ENCODE data around the gene NLRP3.
"Not testable (repeated sequence)": the region's sequence is repeated elsewhere in the genome, so short reads cannot be mapped to it uniquely, and the experiment has no call there.

Gene NLRP3

GRCh38 chr1:247390996-247391395 lies 25.0 kb upstream of the NLRP3 start:
- DNase-seq (ENCODE audit: low spot score) = no peak

- no peak for DNase-seq (ENCODE audit: low spot score)
These were observed 23.9 kb upstream of the NLRP3 start for GRCh38 chr1:247392088-247392487.

GRCh38 chr1:247395075-247395474 lies 20.9 kb upstream of the NLRP3 start:
- not testable (repeated sequence) for DNase-seq (ENCODE audit: low spot score)

GRCh38 chr1:247400685-247401084 lies 15.3 kb upstream of the NLRP3 start:
- DNase-seq (ENCODE audit: low spot score) = no peak

- DNase-seq (ENCODE audit: low spot score) = no peak
These were observed 14.5 kb upstream of the NLRP3 start for GRCh38 chr1:247401310-247402119.

GRCh38 chr1:247402120-247402675 lies 13.8 kb upstream of the NLRP3 start:
- DNase-seq (ENCODE audit: low spot score) = no peak

- DNase-seq (ENCODE audit: low spot score) = no peak
These were observed 9.8 kb upstream of the NLRP3 start for GRCh38 chr1:247406014-247406656.

GRCh38 chr1:247407180-247407616 lies 8.8 kb upstream of the NLRP3 start:
- no peak for DNase-seq (ENCODE audit: low spot score)

- DNase-seq (ENCODE audit: low spot score) = no peak
These were observed 7.9 kb upstream of the NLRP3 start for GRCh38 chr1:247408100-247408499.

- DNase-seq (ENCODE audit: low spot score) = no peak
These were observed 6.0 kb upstream of the NLRP3 start for GRCh38 chr1:247409869-247410544.

- DNase-seq (ENCODE audit: low spot score) = no peak
These were observed 4.2 kb upstream of the NLRP3 start for GRCh38 chr1:247411621-247412327.

- no peak for DNase-seq (ENCODE audit: low spot score)
These were observed 1.9 kb downstream of the NLRP3 start for GRCh38 chr1:247417831-247418230.

GRCh38 chr1:247419336-247419735 lies 3.4 kb downstream of the NLRP3 start:
- no peak for DNase-seq (ENCODE audit: low spot score)

GRCh38 chr1:247421074-247421473 lies 5.1 kb downstream of the NLRP3 start:
- DNase-seq (ENCODE audit: low spot score) = no peak

- DNase-seq (ENCODE audit: low spot score) = no peak
These were observed 13.5 kb downstream of the NLRP3 start for GRCh38 chr1:247429496-247429895.

GRCh38 chr1:247430434-247430833 lies 14.5 kb downstream of the NLRP3 start:
- no peak for DNase-seq (ENCODE audit: low spot score)

GRCh38 chr1:247431643-247432042 lies 15.7 kb downstream of the NLRP3 start:
- DNase-seq (ENCODE audit: low spot score) = no peak

- DNase-seq (ENCODE audit: low spot score) = no peak
These were observed 18.0 kb downstream of the NLRP3 start for GRCh38 chr1:247434005-247434404.

- DNase-seq (ENCODE audit: low spot score) = no peak
These were observed 19.2 kb downstream of the NLRP3 start for GRCh38 chr1:247435030-247435758.

- DNase-seq (ENCODE audit: low spot score) = no peak
These were observed 19.8 kb downstream of the NLRP3 start for GRCh38 chr1:247435759-247436147.
